HG02588 (cell line): Measurements from ENCODE around the gene CNGA2.

Source experiments
- ATAC-seq: cut with Tn5 transposase; IDR thresholded peaks from one replicate; pipeline ENCODE4 v1.9.1; 2021; ENCODE audit warnings: mild to moderate bottlenecking, moderate library complexity; ENCODE audit not compliant: unreplicated experiment

The CNGA2 gene

DNA sequence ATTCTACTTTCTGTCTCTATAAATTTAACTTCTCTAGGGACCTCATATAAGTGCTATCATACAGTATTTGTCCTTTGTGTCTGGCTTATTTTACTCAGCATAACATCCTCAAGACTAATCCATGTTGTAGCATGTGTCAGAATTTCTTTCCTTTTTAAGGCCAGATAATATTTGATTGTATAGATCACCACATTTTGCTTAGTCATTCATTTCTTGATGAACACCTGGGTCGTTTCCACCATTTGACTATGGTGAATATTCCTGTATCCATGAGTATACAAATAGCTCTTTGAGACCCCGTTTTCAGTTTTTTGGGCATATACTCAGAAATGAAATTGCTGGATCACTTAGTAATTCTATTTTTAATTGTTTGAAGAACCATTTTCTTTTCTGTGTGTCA lies 12.0 kb downstream of the CNGA2 start:
- ATAC-seq, result no peak

DNA sequence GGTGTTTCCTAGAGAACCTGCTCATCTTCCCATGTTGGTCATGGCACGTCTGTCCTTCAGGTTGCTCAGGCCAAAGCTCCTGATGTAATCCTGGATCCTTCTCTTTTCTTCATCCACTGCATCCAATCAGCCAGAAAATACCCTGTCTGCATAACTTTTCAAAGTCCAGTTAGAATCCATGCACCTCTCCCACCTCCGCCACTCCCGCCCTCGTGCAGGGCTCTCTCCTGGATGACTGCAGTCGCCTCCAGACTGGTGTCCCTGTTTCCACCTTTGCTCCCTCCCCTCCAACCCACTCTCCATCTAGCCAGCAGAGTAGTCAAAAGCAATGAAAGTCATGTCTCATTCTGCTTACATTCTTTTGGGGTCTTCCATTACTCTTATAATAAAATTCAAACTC lies 16.0 kb downstream of the CNGA2 start:
- ATAC-seq, result no peak

GRCh38 chrX:151752847-151753246 lies 18.3 kb downstream of the CNGA2 start:
- ATAC-seq, result no peak

DNA sequence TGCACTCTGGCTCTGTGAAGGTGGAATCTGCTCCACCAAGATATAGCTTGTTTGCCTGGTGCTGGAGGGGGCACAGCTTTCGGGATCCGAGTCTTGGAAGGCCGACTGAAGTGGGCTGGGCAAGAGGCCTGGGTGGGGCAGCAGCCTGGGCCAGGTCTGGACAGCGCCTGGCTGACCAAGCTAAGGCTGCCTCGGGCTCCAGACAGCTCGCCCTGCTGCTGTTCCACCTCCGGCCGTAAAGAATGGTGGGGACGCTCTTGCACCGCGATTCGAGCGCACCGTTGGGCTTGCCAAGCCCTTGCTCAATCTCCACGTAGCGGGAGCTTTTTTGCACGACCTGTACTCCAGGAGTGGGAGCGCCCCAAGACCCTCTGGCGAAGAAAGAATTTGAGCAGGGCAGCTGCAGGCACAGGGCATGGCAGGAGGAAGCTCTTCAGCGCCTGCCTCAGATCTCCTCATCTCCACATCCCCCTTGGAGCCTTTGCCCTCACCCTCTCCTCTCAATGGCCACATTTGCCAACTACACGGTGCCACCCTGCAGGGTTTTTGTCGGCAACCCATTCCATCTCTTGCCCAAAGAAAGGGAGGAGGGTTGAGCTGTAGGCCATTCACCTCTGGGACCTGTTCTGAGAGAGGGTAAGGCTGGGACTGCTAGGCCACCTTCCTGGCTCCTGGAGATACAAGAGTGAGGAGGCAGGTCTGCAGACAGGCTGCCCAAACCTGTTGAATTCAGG lies 18.9 kb downstream of the CNGA2 start:
- peak; percentile 51 for ATAC-seq

DNA sequence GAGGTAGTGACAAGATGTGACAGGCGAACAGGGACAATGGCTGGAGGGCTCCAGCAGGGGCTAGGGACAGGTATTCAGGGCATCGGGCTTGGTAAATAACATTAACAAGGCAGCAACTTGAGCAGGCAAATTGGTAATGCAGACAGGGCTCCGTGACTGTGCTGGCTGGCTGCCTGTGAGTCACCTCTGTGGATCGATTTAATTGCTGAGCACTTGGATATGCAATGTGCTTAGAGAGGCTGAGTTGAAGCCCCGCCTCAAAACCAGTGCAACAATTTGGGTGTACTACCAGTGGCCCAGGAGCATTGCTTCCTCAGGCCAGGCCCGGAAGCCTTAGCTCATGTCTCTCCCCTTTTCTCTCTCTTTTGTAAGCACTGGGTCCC lies 19.5 kb downstream of the CNGA2 start:
- ATAC-seq, result no peak

DNA sequence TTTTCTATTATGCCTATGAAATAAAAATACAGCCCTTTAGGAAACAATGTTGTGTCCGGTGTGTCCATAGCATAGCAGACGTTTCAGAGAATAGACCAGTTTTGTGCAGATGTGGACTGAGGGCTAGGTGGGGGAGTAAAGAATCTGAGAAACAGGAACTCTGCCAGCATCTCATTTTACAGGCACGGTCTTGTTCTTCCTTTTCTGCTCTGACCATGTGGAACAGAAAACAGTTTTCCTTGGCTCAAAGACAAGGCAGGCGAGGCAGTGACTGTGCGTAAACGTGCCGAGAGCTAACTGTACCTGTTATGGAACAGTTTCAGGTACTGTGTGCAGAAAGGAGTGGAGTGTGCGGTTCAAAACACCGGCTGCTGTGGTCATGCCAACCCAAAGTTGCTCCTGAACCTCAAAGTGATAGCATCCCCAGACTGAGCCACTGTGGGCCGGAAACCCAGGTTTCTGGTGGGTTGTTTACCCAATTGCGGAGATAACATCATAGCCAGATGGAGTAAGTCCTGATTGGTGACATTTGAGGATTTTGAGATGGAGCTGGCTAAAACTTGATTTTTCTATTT lies 20.2 kb downstream of the CNGA2 start:
- ATAC-seq, result no peak

- ATAC-seq, result no peak
Measured at GRCh38 chrX:151759041-151759708, 24.6 kb downstream of the CNGA2 start.

DNA sequence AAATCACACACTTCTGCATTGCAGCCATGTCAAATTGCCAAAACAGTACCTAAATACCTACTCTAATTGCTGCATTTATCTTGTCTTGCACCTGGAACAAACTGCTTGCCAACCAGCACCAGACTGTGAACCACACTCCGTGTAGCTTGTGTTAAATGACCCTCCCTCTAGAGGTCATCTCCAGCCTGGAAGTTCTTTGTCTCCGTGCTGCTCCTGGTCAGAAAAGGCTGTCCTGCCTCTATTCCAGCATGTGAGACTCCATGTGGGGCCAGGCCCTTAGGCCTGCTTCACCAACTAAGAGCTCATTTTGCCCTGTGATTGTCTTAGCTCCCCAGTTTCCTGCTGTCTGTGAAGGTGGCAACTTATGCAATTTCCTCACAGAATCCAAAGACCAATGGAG lies 28.3 kb downstream of the CNGA2 start:
- ATAC-seq, result no peak

DNA sequence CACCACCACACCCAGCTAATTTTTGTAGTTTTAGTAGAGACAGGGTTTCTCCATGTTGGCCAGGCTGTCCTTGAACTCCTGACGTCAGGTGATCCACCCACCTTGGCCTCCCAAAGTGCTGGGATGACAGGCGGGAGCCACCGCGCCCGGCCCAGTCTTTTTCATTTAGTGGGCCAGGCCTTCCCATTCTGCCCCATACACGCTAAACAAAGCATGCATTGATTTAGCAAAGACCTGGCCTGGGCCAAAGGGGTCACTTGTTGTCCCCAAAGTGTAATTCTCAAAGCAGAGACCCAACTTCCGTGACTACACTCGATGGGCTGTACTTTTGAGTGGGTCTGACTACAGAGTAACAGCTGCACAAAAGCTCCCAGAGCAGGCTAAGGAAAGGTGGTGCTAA lies 29.2 kb downstream of the CNGA2 start:
- no peak for ATAC-seq

- ATAC-seq, result no peak
Measured at GRCh38 chrX:151765026-151765425, 30.5 kb downstream of the CNGA2 start.

- ATAC-seq, result no peak
Measured at GRCh38 chrX:151771726-151772125, 37.2 kb downstream of the CNGA2 start.

DNA sequence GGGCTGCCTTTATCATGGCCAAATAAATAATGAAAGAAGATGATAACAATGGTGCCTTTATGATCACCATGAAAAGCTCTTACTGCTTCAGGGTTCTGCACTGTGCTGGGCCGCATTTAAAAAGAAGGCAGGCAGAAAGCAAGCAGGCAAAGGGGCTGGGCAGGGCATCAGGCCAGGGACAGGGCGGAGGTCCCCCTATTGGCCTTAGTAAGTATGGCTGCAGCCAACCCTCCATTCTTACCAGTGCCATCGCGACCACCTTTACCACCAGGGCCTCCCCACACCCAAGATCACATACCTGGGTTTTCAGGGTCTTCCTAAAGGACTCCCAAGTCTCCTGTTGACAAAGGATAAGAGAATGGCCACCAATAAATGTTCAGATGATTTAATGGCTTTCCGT lies 38.9 kb downstream of the CNGA2 start:
- no peak for ATAC-seq

DNA sequence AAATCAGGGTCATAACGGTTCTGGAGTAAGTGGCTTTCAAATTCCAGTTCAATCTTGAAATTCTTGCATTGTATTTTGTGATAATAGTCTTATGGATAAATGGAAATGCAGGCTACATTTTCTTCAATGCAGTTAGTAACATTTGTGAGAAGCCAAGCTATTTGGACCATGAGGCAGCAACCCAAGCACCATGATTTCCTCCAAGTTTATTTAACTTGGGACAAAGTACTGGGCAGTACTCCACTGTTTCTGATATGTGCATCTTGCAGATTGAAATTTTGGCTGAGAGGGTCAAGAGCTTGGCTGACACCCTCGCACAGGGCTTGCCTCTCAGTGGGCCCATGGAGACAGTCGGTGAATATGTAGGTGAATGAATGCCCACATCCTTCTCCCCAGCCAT lies 39.9 kb downstream of the CNGA2 start:
- ATAC-seq, result no peak

- no peak for ATAC-seq
Measured at GRCh38 chrX:151776181-151776731, 41.7 kb downstream of the CNGA2 start.

GRCh38 chrX:151776936-151777335 lies 42.4 kb downstream of the CNGA2 start:
- no peak for ATAC-seq

DNA sequence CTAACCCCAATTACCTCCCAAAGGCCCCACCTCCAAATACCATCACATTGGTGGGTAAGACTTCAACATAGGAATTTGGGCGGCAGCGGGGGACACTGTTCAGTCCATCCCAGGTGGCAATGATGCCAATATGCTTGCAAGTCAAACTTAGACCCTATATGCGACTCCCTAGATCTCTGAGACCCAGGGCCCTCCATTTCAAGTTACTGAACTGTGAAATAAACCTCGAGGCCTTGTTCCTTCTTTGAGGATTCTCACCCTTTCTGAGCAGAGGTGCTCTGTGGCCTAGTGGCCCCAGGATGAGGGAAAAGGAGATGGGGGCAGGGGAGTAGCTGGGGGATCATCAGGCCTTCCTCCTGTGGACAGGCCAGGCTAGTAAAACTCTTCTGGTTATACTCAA lies 44.7 kb downstream of the CNGA2 start:
- no peak for ATAC-seq

- no peak for ATAC-seq
Measured at GRCh38 chrX:151780621-151781020, 46.1 kb downstream of the CNGA2 start.

DNA sequence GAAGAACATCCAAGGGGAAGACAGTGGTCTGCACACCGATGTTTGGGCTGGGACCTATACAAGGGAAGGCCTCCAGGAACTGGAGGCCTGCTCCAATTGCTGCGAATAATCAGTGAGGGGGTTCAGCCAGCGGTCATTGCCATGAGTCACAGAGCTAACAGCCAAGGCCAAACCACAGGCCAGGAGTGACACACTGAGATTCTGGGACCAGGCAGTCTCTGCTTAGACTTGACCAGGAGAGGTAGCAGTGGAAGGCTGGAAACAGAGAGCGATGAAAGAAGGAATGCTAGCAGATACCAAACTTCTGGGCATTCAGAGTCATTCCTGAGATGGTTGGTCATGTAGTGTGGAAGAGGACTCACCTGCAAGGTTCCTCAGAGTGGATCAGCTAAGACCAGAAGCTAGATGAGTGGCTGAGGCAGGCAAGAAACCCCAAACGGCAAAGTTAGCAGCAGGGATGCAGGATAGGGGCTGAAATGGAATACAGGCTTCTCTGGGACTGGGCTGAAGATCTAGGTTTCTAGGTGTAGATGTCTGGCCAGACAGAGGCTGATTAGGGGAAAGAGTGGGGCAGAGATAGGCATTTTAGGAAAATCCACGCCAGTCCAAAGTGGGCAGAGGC lies 54.7 kb downstream of the CNGA2 start:
- no peak for ATAC-seq

GRCh38 chrX:151790481-151791160 lies 56.1 kb downstream of the CNGA2 start:
- no peak for ATAC-seq

DNA sequence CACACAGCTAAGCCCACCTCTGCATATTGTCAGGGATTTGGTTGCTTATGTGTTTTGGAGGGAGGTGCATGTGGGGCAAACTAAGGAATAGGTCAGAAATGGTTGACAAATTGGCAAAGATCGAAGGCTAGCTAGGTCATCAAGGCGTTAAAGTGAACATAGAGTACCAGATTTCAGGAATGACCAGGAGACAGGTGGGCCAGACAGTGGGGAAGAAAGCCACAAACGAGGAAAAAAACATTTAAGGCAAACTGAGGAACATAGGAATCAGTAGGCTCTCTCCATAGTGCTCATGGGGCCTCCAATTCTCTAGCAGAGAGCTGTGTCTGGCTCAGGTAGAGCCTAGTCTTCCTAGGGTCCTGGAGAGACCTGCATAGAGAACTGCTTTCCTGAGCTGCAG lies 57.4 kb downstream of the CNGA2 start:
- ATAC-seq, result no peak

GRCh38 chrX:151792505-151792904 lies 58.0 kb downstream of the CNGA2 start:
- no peak for ATAC-seq
